Transverse colon (tissue), 4 donors: ENCODE results near the gene GAGE10. TPM values are rescaled to one million over a fixed set of nuclear protein-coding genes. Genes with fewer than 3 reads are reported as not detected.
A peak's percentile ranks its signal among the peaks of the same experiment; 100 is the strongest.

Experiments used
- DNase-seq: peaks from one replicate; pipeline ENCODE4 v3.0.0-alpha.2; 2019
- H3K27ac ChIP-seq, 4 donors: fragments of 200-600 bp; sonication (generic); 2 replicates each; pipeline ENCODE4 v1.5.1; 2016 to 2018; ENCODE audit warnings: inconsistent platforms in 4 of 4
- H3K27me3 ChIP-seq: fragments of 200-600 bp; sonication (generic); 2 replicates; pipeline ENCODE4 v1.5.1; 2017; ENCODE audit warnings: inconsistent platforms
- H3K36me3 ChIP-seq, 4 donors: fragments of 200-600 bp; sonication (generic); 2 replicates each; pipeline ENCODE4 v1.5.1; 2017 to 2019; ENCODE audit warnings: inconsistent platforms in 4 of 4
- H3K4me1 ChIP-seq, 4 donors: fragments of 200-600 bp; sonication (generic); 2 replicates each; pipeline ENCODE4 v1.5.1; 2017 to 2020; ENCODE audit warnings: inconsistent platforms in 4 of 4
- H3K4me3 ChIP-seq, 4 donors: fragments of 200-600 bp; sonication (generic); 1 replicate in 1 of 4; 2 replicates in 3 of 4; pipeline versions ENCODE4 v1.5.1 to v1.6.1; 2017 to 2019; ENCODE audit warnings: inconsistent platforms in 4 of 4
- H3K9me3 ChIP-seq, 2 donors: fragments of 200-600 bp; sonication (generic); 2 replicates each; pipeline ENCODE4 v1.5.1; 2017 to 2019; ENCODE audit warnings: inconsistent platforms in 2 of 2
- CTCF ChIP-seq, 5 experiments: fragments of 200-600 bp in 3 of 5; fragments of 450-650 bp in 2 of 5; sonication (generic) in 3 of 5; IDR thresholded peaks; 1 replicate in 2 of 5; 2 replicates in 3 of 5; pipeline ENCODE4 v1.5.1; 2016 to 2017; ENCODE audit warnings: antibody characterized with exemption in 5 of 5, inconsistent platforms in 3 of 5, mild to moderate bottlenecking in 2 of 5, moderate library complexity in 1 of 5
- EP300 ChIP-seq: sonication (generic); formaldehyde crosslinking; IDR thresholded peaks from one replicate; pipeline ENCODE4 v1.6.1; 2017; ENCODE audit warnings: antibody characterized with exemption, low read depth
- POLR2A ChIP-seq: fragments of 450-650 bp; IDR thresholded peaks from one replicate; pipeline ENCODE4 v1.6.1; 2016; ENCODE audit warnings: antibody characterized with exemption, mild to moderate bottlenecking, moderate library complexity
- POLR2AphosphoS5 ChIP-seq, 3 donors: sonication (generic); formaldehyde crosslinking; IDR thresholded peaks; one replicate each; pipeline ENCODE4 v1.6.1; 2016; ENCODE audit warnings: antibody characterized with exemption in 3 of 3
- WGBS, 2 donors: methylation state at CpG; one replicate each; pipeline ENCODE4 v1.1.5; 2018; ENCODE audit warnings: low coverage in 1 of 2; 5-methylcytosine and 5-hydroxymethylcytosine counted together
- in situ Hi-C, 4 donors: fragments of 200-750 bp; cut with MboI; loops; one replicate each; pipeline versions ENCODE4 v1.15.0 to v1.15.1; 2017; ENCODE audit warnings: low sequenced_read_pairs in 3 of 4, low pct_ligation_motif_present in 1 of 4, low pct_unique_long_range_greater_than_20kb in 1 of 4
- intact Hi-C: fragments of 100-400 bp; cut with DNase I; formaldehyde crosslinking; loops from one replicate; pipeline ENCODE4 v1.15.1; 2023; ENCODE audit warnings: low total_unique reads
- total RNA-seq, 4 donors: library from RNA; depleted of rRNA; stranded (reverse); fragments of >200 nt; gene quantifications; one replicate each; pipeline ENCODE4 v1.1.0, GENCODE V29; 2016

The GAGE10 gene
- total RNA-seq, 4 donors from 2014 or later = not detected

- intact Hi-C loops = no loop called here
- Histone ChIP-seq H3K27me3 (no peaks in the 10 kb centered on the region), H3K27ac (no peak overlapping the region), H3K4me3 (no peak overlapping the region), H3K9me3 (no peaks in the 10 kb centered on the region), H3K4me1 (peaks cover 0 to 3% (median 0%) of the 10 kb centered on the region in 4 donors), H3K36me3 (no peaks in the 10 kb centered on the region)
- DNase-seq = no peak
- TF ChIP-seq POLR2A (no peak), CTCF (IDR thresholded peaks at IDR 0.05) (no peak), EP300 (no peak), POLR2AphosphoS5 (IDR thresholded peaks at IDR 0.05) (no peak)
- 81 to 100% methylated on average over 1 to 10 of the region's 10 CpGs for WGBS, 2 donors
- in situ Hi-C loops = no loop called here
These were observed 39.8 kb upstream of the GAGE10 start for GRCh38 chrX:49263631-49264030.

- TF ChIP-seq POLR2AphosphoS5 (IDR thresholded peaks at IDR 0.05) (no peak), EP300 (no peak), POLR2A (no peak), CTCF (IDR thresholded peaks at IDR 0.05) (no peak)
- intact Hi-C loops = no loop called here
- Histone ChIP-seq H3K4me1 (peaks cover 0 to 4% (median 0%) of the 10 kb centered on the region in 4 donors), H3K27me3 (no peaks in the 10 kb centered on the region), H3K9me3 (no peaks in the 10 kb centered on the region), H3K36me3 (no peaks in the 10 kb centered on the region), H3K27ac (no peak within 1 kb of the TSS), H3K4me3 (no peak within 1 kb of the TSS)
- in situ Hi-C loops = no loop called here
- WGBS, 2 donors = 83 to 86% methylated on average over 8 to 11 of the region's 11 CpGs
- no peak for DNase-seq
These were observed 39.0 kb upstream of the GAGE10 start, which contains the start of gene FOXP3 for GRCh38 chrX:49264460-49264859. FOXP3 (minus strand) TSS chrX:49264710; CDS start chrX:49258505, 6,205 bp downstream.

GRCh38 chrX:49266523-49267445 is 36.7 kb upstream of the GAGE10 start:
- in situ Hi-C loops = no loop called here
- intact Hi-C loops = no loop called here
- Histone ChIP-seq H3K4me3 (no peak overlapping the region), H3K27me3 (no peaks in the 10 kb centered on the region), H3K4me1 (peaks cover 4 to 19% (median 13%) of the 10 kb centered on the region in 4 donors), H3K9me3 (no peaks in the 10 kb centered on the region), H3K36me3 (no peaks in the 10 kb centered on the region), H3K27ac (no peak overlapping the region)
- WGBS, 2 donors = 64 to 100% methylated on average over 1 to 10 of the region's 10 CpGs
- TF ChIP-seq POLR2A = no peak
- TF ChIP-seq POLR2AphosphoS5 (IDR thresholded peaks at IDR 0.05) = no peak
- no peak for TF ChIP-seq CTCF (IDR thresholded peaks at IDR 0.05)
- TF ChIP-seq EP300 = no peak
- DNase-seq = no peak

GRCh38 chrX:49268702-49269009 is 34.8 kb upstream of the GAGE10 start:
- no peaks in the 10 kb centered on the region for H3K9me3 ChIP-seq
- WGBS, 2 donors = 48% methylated on average over 4 of the region's 4 CpGs; no CpG with 5 or more reads in 1 of the 2 donors
- H3K27me3 ChIP-seq = no peaks in the 10 kb centered on the region
- H3K27ac ChIP-seq = peak overlapping the region; percentile 86 to 95 (median 94)
- no peak for TF ChIP-seq POLR2A
- no peak for TF ChIP-seq POLR2AphosphoS5 (IDR thresholded peaks at IDR 0.05)
- no peak for TF ChIP-seq CTCF (IDR thresholded peaks at IDR 0.05)
- TF ChIP-seq EP300 = no peak
- in situ Hi-C loops (no loop called here), intact Hi-C loops (no loop called here)
- H3K4me3 ChIP-seq = peak overlapping the region in 3 of 4 donors; percentile 28 to 89 (median 50)
- DNase-seq = no peak
- H3K36me3 ChIP-seq = no peaks in the 10 kb centered on the region
- H3K4me1 ChIP-seq = peaks cover 4 to 28% (median 17%) of the 10 kb centered on the region in 4 donors
